ENCODE measurements around the gene FOSL2. TPM values are rescaled to one million over a fixed set of nuclear protein-coding genes. Genes with fewer than 3 reads are reported as not detected.

The FOSL2 gene
- total RNA-seq, 1 experiment from 2014 or later = 4.0 TPM

GRCh38 chr2:28356095-28356911, 36.4 kb upstream of the FOSL2 start (continued):
- TF ChIP-seq, protein P1, sequence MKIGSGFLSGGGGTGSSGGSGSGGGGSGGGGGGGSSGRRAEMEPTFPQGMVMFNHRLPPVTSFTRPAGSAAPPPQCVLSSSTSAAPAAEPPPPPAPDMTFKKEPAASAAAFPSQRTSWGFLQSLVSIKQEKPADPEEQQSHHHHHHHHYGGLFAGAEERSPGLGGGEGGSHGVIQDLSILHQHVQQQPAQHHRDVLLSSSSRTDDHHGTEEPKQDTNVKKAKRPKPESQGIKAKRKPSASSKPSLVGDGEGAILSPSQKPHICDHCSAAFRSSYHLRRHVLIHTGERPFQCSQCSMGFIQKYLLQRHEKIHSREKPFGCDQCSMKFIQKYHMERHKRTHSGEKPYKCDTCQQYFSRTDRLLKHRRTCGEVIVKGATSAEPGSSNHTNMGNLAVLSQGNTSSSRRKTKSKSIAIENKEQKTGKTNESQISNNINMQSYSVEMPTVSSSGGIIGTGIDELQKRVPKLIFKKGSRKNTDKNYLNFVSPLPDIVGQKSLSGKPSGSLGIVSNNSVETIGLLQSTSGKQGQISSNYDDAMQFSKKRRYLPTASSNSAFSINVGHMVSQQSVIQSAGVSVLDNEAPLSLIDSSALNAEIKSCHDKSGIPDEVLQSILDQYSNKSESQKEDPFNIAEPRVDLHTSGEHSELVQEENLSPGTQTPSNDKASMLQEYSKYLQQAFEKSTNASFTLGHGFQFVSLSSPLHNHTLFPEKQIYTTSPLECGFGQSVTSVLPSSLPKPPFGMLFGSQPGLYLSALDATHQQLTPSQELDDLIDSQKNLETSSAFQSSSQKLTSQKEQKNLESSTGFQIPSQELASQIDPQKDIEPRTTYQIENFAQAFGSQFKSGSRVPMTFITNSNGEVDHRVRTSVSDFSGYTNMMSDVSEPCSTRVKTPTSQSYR (CRISPR knock-in tag; IDR thresholded peaks at IDR 0.05) = no peak
- no peak for TF ChIP-seq ZNF232 (CRISPR knock-in tag; IDR thresholded peaks at IDR 0.05)
- no peak for TF ChIP-seq FOXK1 (CRISPR knock-in tag; IDR thresholded peaks at IDR 0.05)
- TF ChIP-seq ZNF512 (CRISPR knock-in tag; IDR thresholded peaks at IDR 0.05; ENCODE audit: borderline replicate concordance) = no peak
- no peak for TF ChIP-seq CREM (CRISPR knock-in tag; IDR thresholded peaks at IDR 0.05)
- no peak for TF ChIP-seq ETV6 (CRISPR knock-in tag; IDR thresholded peaks at IDR 0.05)
- TF ChIP-seq ZNF263 (CRISPR knock-in tag; IDR thresholded peaks at IDR 0.05; ENCODE audit: low read depth) = no peak
- TF ChIP-seq, protein P2, sequence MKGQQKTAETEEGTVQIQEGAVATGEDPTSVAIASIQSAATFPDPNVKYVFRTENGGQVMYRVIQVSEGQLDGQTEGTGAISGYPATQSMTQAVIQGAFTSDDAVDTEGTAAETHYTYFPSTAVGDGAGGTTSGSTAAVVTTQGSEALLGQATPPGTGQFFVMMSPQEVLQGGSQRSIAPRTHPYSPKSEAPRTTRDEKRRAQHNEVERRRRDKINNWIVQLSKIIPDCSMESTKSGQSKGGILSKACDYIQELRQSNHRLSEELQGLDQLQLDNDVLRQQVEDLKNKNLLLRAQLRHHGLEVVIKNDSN (CRISPR knock-in tag; IDR thresholded peaks at IDR 0.05) = no peak
- no peak for TF ChIP-seq CBFB (CRISPR knock-in tag; IDR thresholded peaks at IDR 0.05; ENCODE audit: low read depth)
- no peak for TF ChIP-seq NR2C2 (CRISPR knock-in tag; IDR thresholded peaks at IDR 0.05)
- TF ChIP-seq, protein P3, sequence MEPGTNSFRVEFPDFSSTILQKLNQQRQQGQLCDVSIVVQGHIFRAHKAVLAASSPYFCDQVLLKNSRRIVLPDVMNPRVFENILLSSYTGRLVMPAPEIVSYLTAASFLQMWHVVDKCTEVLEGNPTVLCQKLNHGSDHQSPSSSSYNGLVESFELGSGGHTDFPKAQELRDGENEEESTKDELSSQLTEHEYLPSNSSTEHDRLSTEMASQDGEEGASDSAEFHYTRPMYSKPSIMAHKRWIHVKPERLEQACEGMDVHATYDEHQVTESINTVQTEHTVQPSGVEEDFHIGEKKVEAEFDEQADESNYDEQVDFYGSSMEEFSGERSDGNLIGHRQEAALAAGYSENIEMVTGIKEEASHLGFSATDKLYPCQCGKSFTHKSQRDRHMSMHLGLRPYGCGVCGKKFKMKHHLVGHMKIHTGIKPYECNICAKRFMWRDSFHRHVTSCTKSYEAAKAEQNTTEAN (CRISPR knock-in tag; IDR thresholded peaks at IDR 0.05) = no peak

- H3K36me3 Mint-ChIP-seq = no peaks in the 10 kb centered on the region
- H3K27me3 Mint-ChIP-seq (ENCODE audit: low read depth) = no peaks in the 10 kb centered on the region
- peaks cover 6% of the 10 kb centered on the region for H3K4me1 Mint-ChIP-seq
- H3K27ac Mint-ChIP-seq = no peak overlapping the region
- H3K9me3 Mint-ChIP-seq = no peaks in the 10 kb centered on the region
- DNase-seq (ENCODE audit: low spot score) = no peak
- POLR2A ChIA-PET = interaction anchor here (0.6 kb wide), 1 partner anchor 70 kb away, joined by 5 read pairs; no protein-coding TSS in a partner anchor
- no peak overlapping the region for H3K4me3 Mint-ChIP-seq
- ATAC-seq = no peak
- CTCF ChIA-PET = interaction anchor here (0.6 to 1.2 kb wide), 3 partner anchors 54 to 674 kb away, joined by 3 to 4 read pairs (median 3); no protein-coding TSS in a partner anchor
- TF ChIP-seq, protein P4, sequence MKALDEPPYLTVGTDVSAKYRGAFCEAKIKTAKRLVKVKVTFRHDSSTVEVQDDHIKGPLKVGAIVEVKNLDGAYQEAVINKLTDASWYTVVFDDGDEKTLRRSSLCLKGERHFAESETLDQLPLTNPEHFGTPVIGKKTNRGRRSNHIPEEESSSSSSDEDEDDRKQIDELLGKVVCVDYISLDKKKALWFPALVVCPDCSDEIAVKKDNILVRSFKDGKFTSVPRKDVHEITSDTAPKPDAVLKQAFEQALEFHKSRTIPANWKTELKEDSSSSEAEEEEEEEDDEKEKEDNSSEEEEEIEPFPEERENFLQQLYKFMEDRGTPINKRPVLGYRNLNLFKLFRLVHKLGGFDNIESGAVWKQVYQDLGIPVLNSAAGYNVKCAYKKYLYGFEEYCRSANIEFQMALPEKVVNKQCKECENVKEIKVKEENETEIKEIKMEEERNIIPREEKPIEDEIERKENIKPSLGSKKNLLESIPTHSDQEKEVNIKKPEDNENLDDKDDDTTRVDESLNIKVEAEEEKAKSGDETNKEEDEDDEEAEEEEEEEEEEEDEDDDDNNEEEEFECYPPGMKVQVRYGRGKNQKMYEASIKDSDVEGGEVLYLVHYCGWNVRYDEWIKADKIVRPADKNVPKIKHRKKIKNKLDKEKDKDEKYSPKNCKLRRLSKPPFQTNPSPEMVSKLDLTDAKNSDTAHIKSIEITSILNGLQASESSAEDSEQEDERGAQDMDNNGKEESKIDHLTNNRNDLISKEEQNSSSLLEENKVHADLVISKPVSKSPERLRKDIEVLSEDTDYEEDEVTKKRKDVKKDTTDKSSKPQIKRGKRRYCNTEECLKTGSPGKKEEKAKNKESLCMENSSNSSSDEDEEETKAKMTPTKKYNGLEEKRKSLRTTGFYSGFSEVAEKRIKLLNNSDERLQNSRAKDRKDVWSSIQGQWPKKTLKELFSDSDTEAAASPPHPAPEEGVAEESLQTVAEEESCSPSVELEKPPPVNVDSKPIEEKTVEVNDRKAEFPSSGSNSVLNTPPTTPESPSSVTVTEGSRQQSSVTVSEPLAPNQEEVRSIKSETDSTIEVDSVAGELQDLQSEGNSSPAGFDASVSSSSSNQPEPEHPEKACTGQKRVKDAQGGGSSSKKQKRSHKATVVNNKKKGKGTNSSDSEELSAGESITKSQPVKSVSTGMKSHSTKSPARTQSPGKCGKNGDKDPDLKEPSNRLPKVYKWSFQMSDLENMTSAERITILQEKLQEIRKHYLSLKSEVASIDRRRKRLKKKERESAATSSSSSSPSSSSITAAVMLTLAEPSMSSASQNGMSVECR (CRISPR knock-in tag; IDR thresholded peaks at IDR 0.05; ENCODE audit: borderline replicate concordance) = no peak
- TF ChIP-seq SMAD3 (CRISPR knock-in tag; IDR thresholded peaks at IDR 0.05; ENCODE audit: borderline replicate concordance) (no peak), ZNF425 (CRISPR knock-in tag; conservative IDR thresholded peaks at IDR 0.05) (no peak), MAX (CRISPR knock-in tag; IDR thresholded peaks at IDR 0.05) (no peak), ZNF423 (CRISPR knock-in tag; IDR thresholded peaks at IDR 0.05) (no peak), ZNF396 (CRISPR knock-in tag; IDR thresholded peaks at IDR 0.05; ENCODE audit: borderline replicate concordance) (no peak), EMX1 (CRISPR knock-in tag; IDR thresholded peaks at IDR 0.05) (no peak)
- TF ChIP-seq, protein P1 (CRISPR knock-in tag; IDR thresholded peaks at IDR 0.05) = no peak
These were observed 35.6 kb upstream of the FOSL2 start for GRCh38 chr2:28357055-28357454.
